Panc1 (cell line): ENCODE measurements around the gene KIF25.

Experiments
- POLR2AphosphoS5 ChIP-seq: IDR thresholded peaks from 2 replicates; pipeline ENCODE4 v1.6.1; 2012; ENCODE audit warnings: mild to moderate bottlenecking, low read depth, low read length, moderate library complexity
- SIN3A ChIP-seq: IDR thresholded peaks from 2 replicates; pipeline ENCODE4 v1.6.1; 2012; ENCODE audit warnings: low read depth, mild to moderate bottlenecking, low read length, moderate library complexity, borderline replicate concordance; ENCODE audit not compliant: insufficient read depth
- TF ChIP-seq, protein P1 (sequence below): fragments of 450-650 bp; IDR thresholded peaks from 2 replicates; pipeline ENCODE4 v1.5.1; 2017; ENCODE audit warnings: mild to moderate bottlenecking
- TF ChIP-seq, protein P2 (sequence below), 2 experiments: IDR thresholded peaks; 2 replicates each; pipeline ENCODE4 v1.6.1; 2011 to 2012; ENCODE audit warnings: low read depth in 2 of 2, control low read depth in 1 of 2, low read length in 1 of 2, mild to moderate bottlenecking in 1 of 2, moderate library complexity in 1 of 2; ENCODE audit not compliant: insufficient read depth in 1 of 2

DNA sequence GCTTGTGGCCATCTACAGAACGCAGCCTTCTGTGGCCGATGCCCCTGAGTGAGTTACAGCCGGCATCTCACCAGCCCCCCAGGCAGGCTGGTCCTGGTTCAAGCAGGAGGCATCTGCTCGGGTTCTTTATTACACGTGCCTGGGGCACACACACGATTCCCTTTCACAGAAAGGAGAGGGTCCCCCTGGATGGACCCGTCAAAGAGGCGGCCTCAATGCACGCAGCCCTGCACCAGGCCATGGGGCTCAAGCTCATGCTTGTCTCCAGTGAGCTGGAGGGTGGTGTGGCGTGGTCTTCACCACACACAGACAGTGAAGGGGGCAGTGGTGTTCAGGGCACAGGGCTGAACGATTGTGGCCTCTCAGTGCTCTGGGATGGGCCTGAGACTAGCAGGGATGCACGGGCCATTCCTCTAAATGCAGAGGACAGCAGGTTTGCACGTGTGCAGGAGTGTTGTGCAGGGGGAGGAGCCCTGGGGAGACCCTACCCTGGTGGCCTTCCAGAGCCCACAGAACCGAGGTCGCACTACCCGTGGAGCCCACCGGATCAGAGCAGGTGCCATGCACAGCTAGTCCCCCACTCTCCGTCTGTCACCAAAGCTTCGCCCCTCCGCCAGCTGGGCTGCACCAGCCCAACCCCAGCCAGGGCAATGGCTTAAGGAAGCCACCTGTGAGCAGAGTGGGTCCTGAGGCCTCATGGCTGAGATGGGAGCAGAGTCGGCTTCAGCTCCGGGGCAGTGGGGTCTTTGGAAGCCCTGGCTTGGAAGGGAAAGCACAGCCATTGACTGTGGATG lies 58.4 kb downstream of the KIF25 start:
- TF ChIP-seq, protein P1, sequence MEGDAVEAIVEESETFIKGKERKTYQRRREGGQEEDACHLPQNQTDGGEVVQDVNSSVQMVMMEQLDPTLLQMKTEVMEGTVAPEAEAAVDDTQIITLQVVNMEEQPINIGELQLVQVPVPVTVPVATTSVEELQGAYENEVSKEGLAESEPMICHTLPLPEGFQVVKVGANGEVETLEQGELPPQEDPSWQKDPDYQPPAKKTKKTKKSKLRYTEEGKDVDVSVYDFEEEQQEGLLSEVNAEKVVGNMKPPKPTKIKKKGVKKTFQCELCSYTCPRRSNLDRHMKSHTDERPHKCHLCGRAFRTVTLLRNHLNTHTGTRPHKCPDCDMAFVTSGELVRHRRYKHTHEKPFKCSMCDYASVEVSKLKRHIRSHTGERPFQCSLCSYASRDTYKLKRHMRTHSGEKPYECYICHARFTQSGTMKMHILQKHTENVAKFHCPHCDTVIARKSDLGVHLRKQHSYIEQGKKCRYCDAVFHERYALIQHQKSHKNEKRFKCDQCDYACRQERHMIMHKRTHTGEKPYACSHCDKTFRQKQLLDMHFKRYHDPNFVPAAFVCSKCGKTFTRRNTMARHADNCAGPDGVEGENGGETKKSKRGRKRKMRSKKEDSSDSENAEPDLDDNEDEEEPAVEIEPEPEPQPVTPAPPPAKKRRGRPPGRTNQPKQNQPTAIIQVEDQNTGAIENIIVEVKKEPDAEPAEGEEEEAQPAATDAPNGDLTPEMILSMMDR: no peak
- TF ChIP-seq, protein P2, sequence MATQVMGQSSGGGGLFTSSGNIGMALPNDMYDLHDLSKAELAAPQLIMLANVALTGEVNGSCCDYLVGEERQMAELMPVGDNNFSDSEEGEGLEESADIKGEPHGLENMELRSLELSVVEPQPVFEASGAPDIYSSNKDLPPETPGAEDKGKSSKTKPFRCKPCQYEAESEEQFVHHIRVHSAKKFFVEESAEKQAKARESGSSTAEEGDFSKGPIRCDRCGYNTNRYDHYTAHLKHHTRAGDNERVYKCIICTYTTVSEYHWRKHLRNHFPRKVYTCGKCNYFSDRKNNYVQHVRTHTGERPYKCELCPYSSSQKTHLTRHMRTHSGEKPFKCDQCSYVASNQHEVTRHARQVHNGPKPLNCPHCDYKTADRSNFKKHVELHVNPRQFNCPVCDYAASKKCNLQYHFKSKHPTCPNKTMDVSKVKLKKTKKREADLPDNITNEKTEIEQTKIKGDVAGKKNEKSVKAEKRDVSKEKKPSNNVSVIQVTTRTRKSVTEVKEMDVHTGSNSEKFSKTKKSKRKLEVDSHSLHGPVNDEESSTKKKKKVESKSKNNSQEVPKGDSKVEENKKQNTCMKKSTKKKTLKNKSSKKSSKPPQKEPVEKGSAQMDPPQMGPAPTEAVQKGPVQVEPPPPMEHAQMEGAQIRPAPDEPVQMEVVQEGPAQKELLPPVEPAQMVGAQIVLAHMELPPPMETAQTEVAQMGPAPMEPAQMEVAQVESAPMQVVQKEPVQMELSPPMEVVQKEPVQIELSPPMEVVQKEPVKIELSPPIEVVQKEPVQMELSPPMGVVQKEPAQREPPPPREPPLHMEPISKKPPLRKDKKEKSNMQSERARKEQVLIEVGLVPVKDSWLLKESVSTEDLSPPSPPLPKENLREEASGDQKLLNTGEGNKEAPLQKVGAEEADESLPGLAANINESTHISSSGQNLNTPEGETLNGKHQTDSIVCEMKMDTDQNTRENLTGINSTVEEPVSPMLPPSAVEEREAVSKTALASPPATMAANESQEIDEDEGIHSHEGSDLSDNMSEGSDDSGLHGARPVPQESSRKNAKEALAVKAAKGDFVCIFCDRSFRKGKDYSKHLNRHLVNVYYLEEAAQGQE (IDR thresholded peaks at IDR 0.05; ENCODE audit: insufficient read depth in 1 of 2, low read depth in 2 of 2, low read length in 1 of 2): no peak
- no peak for TF ChIP-seq SIN3A
- TF ChIP-seq POLR2AphosphoS5: no peak
